ENCODE results near the gene ATP2B3. TPM values are rescaled to one million over a fixed set of nuclear protein-coding genes. Genes with fewer than 3 reads are reported as not detected.

Gene ATP2B3
- total RNA-seq, 1 experiment from 2014 or later: 0.21 TPM

GRCh38 chrX:153592966-153593688 lies 75.7 kb downstream of the ATP2B3 start:
- BruUV-seq (replicated peaks): no TSS peak
- peaks cover 8% of the 10 kb centered on the region for H3K4me1 ChIP-seq (ENCODE audit: control insufficient read depth, insufficient read depth, low read length)
- in situ Hi-C loops (cut with HindIII; ENCODE audit: low pct_unique_long_range_greater_than_20kb, low sequenced_read_pairs): no loop called here
- no peak overlapping the region for H3K27ac ChIP-seq (ENCODE audit: low read length)
- TF ChIP-seq CTCF (IDR thresholded peaks at IDR 0.05) (no peak), POLR2AphosphoS5 (IDR thresholded peaks at IDR 0.05; ENCODE audit: low read depth, low read length) (no peak), TCF7L2 (IDR thresholded peaks at IDR 0.05; ENCODE audit: low read depth, low read length) (no peak), SIN3A (IDR thresholded peaks at IDR 0.05; ENCODE audit: borderline replicate concordance, insufficient read depth, low read depth, low read length) (no peak)
- TF ChIP-seq, protein P1, sequence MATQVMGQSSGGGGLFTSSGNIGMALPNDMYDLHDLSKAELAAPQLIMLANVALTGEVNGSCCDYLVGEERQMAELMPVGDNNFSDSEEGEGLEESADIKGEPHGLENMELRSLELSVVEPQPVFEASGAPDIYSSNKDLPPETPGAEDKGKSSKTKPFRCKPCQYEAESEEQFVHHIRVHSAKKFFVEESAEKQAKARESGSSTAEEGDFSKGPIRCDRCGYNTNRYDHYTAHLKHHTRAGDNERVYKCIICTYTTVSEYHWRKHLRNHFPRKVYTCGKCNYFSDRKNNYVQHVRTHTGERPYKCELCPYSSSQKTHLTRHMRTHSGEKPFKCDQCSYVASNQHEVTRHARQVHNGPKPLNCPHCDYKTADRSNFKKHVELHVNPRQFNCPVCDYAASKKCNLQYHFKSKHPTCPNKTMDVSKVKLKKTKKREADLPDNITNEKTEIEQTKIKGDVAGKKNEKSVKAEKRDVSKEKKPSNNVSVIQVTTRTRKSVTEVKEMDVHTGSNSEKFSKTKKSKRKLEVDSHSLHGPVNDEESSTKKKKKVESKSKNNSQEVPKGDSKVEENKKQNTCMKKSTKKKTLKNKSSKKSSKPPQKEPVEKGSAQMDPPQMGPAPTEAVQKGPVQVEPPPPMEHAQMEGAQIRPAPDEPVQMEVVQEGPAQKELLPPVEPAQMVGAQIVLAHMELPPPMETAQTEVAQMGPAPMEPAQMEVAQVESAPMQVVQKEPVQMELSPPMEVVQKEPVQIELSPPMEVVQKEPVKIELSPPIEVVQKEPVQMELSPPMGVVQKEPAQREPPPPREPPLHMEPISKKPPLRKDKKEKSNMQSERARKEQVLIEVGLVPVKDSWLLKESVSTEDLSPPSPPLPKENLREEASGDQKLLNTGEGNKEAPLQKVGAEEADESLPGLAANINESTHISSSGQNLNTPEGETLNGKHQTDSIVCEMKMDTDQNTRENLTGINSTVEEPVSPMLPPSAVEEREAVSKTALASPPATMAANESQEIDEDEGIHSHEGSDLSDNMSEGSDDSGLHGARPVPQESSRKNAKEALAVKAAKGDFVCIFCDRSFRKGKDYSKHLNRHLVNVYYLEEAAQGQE (IDR thresholded peaks at IDR 0.05; ENCODE audit: insufficient read depth in 1 of 2, low read depth in 2 of 2, low read length in 1 of 2): no peak
- POLR2A ChIA-PET: no interaction called here
- no peaks in the 10 kb centered on the region for H3K36me3 ChIP-seq (ENCODE audit: control insufficient read depth, insufficient read depth, low read length)
- no peaks in the 10 kb centered on the region for H3K9me3 ChIP-seq (ENCODE audit: control insufficient read depth, insufficient read depth, low read depth, low read length)
- no peak for DNase-seq (ENCODE audit: low read depth, low spot score)
- CTCF ChIA-PET: interaction anchor here (1.1 kb wide), 1 partner anchor 74 kb away, joined by 3 read pairs; no protein-coding TSS in a partner anchor
- intact Hi-C loops (cut with micrococcal nuclease; ENCODE audit: unreplicated experiment): no loop called here
- no peaks in the 10 kb centered on the region for H3K27me3 ChIP-seq (ENCODE audit: control insufficient read depth, insufficient read depth, low read length)
- ATAC-seq: no peak
- H3K4me3 ChIP-seq (ENCODE audit: low read depth in 2 of 2, low read length in 2 of 2): no peak overlapping the region

DNA sequence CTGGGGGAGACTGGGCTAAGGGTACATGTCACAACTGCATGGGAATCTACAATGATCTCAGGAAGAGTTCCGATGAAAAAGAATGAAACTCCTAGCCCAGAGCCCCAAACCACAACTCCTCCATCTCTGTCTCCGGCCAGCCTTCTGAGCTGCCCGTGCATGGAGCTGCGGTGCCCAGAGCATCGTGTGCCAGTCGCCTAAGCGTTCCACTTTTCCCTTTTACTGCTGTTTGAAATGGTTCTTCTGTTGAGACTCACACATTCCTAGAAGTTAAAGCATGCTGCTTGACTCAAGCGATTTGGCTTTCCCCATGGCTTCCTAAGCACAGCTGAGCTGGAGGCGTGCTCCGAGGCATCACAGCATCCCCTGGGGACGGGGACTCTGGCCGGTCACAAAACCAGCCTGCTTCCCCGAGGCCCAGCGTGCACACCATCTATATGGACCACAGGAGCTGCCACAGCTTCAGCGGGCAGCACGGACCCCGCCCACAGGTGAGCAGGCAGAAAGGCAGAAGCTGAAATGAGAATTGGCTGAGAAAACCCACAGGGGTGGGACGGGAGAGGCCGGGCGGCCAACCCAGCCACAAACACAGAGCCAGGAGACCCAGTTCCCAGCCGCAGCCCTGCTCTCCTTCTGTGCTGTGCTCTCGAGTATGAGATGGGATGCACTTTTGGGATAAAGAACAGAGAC lies 76.5 kb downstream of the ATP2B3 start:
- CTCF ChIA-PET: interaction anchor here (1.1 kb wide), 1 partner anchor 74 kb away, joined by 3 read pairs; no protein-coding TSS in a partner anchor
- POLR2A ChIA-PET: no interaction called here
- H3K36me3 ChIP-seq (ENCODE audit: control insufficient read depth, insufficient read depth, low read length): no peaks in the 10 kb centered on the region
- no peak overlapping the region for H3K27ac ChIP-seq (ENCODE audit: low read length)
- no peak for ATAC-seq
- no peaks in the 10 kb centered on the region for H3K27me3 ChIP-seq (ENCODE audit: control insufficient read depth, insufficient read depth, low read length)
- no peaks in the 10 kb centered on the region for H3K9me3 ChIP-seq (ENCODE audit: control insufficient read depth, insufficient read depth, low read depth, low read length)
- no TSS peak for BruUV-seq (replicated peaks)
- peaks cover 8% of the 10 kb centered on the region for H3K4me1 ChIP-seq (ENCODE audit: control insufficient read depth, insufficient read depth, low read length)
- in situ Hi-C loops (cut with HindIII; ENCODE audit: low pct_unique_long_range_greater_than_20kb, low sequenced_read_pairs) (no loop called here), intact Hi-C loops (cut with micrococcal nuclease; ENCODE audit: unreplicated experiment) (no loop called here)
- DNase-seq (ENCODE audit: low read depth, low spot score): no peak
- H3K4me3 ChIP-seq (ENCODE audit: low read depth in 2 of 2, low read length in 2 of 2): no peak overlapping the region
- TF ChIP-seq TCF7L2 (IDR thresholded peaks at IDR 0.05; ENCODE audit: low read depth, low read length) (no peak), POLR2AphosphoS5 (IDR thresholded peaks at IDR 0.05; ENCODE audit: low read depth, low read length) (no peak), CTCF (IDR thresholded peaks at IDR 0.05) (no peak), SIN3A (IDR thresholded peaks at IDR 0.05; ENCODE audit: borderline replicate concordance, insufficient read depth, low read depth, low read length) (no peak)
- TF ChIP-seq, protein P1 (IDR thresholded peaks at IDR 0.05; ENCODE audit: insufficient read depth in 1 of 2, low read depth in 2 of 2, low read length in 1 of 2): no peak

Data from Panc1 (cell line).